Measurements from ENCODE around the gene CD4. TPM values are rescaled to one million over a fixed set of nuclear protein-coding genes. Genes with fewer than 3 reads are reported as not detected.

Gene CD4
- total RNA-seq, 4 donors from 2014 or later = 3.5 to 8.1 (median 3.9) TPM

DNA sequence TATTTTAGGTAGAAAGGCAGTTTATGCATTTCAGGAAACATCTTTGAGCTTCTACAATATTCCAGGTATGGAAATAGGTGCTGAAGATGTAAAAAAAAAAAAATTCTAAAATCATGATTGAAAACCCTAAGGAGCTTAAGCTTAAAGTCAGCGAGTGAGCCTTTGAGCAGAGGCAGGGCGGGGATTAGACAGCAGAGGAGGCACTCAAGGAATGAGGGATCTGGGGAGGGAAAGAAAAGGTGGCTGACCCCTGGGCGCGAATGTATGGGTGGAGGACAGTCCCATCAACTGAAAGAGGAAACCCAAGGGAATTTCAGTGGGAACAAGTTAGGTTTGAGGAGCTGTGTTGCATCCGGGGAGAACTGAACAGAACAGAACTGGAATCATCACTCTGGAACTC is 29.6 kb upstream of the CD4 start:
- Histone ChIP-seq H3K27me3 (no peaks in the 10 kb centered on the region), H3K27ac (no peak overlapping the region), H3K4me3 (replicated peaks in 1 of 3) (no peak overlapping the region), H3K9me3 (no peaks in the 10 kb centered on the region), H3K4me1 (peaks cover 3 to 13% of the 10 kb centered on the region in 2 donors), H3K36me3 (no peaks in the 10 kb centered on the region)
- no peak for DNase-seq
- 84 to 90% methylated on average over 5 of the region's 5 CpGs for WGBS, 2 donors
- intact Hi-C loops (cut with DNase I) = no loop called here
- TF ChIP-seq, protein P1, sequence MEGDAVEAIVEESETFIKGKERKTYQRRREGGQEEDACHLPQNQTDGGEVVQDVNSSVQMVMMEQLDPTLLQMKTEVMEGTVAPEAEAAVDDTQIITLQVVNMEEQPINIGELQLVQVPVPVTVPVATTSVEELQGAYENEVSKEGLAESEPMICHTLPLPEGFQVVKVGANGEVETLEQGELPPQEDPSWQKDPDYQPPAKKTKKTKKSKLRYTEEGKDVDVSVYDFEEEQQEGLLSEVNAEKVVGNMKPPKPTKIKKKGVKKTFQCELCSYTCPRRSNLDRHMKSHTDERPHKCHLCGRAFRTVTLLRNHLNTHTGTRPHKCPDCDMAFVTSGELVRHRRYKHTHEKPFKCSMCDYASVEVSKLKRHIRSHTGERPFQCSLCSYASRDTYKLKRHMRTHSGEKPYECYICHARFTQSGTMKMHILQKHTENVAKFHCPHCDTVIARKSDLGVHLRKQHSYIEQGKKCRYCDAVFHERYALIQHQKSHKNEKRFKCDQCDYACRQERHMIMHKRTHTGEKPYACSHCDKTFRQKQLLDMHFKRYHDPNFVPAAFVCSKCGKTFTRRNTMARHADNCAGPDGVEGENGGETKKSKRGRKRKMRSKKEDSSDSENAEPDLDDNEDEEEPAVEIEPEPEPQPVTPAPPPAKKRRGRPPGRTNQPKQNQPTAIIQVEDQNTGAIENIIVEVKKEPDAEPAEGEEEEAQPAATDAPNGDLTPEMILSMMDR (IDR thresholded peaks at IDR 0.05) = no peak
- TF ChIP-seq POLR2A (IDR thresholded peaks at IDR 0.05) = no peak

DNA sequence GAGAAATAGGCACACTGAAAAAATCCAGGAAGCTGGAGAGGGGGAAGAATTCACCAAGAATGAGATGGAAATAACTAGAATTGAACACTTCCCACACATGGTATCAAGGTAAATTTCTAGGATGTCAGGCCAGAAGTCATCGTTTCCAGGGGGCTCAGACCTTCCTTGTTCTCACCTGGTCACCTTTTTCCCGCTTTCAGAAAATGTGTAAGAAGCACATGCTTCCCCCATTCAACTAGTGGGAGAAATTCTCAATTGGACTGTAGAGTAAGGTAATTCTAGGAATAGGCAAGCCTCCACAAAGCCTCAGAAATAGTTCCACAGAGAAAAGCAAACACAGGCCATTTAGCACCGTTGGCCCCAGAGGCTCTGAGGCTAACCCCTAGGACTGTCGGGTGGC is 25.9 kb upstream of the CD4 start:
- WGBS, 2 donors = 69% methylated on average over 4 of the region's 4 CpGs
- Histone ChIP-seq H3K4me3 (replicated peaks in 1 of 3) (no peak overlapping the region), H3K27ac (peak overlapping the region; percentile 75 to 97 (median 94)), H3K27me3 (no peaks in the 10 kb centered on the region), H3K9me3 (no peaks in the 10 kb centered on the region), H3K36me3 (no peaks in the 10 kb centered on the region), H3K4me1 (peaks cover 21 to 27% of the 10 kb centered on the region in 2 donors)
- no peak for DNase-seq
- intact Hi-C loops (cut with DNase I) = no loop called here
- TF ChIP-seq POLR2A (IDR thresholded peaks at IDR 0.05) = no peak

DNA sequence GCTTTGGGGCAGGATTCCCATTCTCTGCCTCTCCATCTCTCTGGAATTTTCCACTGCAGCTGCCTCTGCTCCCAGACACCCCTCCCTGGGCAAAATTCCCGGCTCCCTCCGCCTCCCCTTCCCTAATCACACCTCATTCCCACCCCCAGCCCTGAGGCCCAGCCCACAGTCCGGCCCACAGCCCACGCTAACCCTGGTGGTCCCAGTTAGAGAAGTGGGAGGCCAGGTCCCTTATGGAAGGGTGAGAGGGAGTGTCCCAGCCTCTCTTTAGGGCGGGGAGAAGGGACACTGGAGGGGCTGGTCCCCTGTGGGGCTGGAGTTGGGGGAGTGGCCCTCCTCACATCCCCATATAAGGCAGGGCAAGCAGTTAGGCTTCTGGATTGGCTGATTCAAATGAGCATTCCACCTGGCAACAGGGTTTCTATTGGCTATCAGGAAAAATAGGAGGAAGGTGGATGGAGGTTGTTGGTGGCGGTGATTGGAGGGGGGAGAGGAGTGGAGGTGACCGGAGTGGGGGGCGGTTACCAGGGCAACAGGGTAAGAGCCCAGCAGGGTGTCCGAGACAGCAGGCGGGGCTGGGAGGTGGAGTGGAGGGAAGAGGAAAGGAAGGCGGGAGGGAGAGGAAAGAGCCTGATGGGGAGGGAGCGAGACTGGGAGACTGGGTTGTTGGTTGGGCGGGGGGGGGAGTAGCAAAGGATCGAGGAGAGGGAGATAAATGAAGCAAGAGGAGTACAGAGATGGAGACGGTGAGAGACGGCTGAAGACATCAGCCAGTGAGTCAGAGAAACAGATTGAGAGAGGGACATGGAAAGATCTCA is 25.1 kb upstream of the CD4 start:
- H3K36me3 ChIP-seq = no peaks in the 10 kb centered on the region
- peaks cover 26 to 34% of the 10 kb centered on the region in 2 donors for H3K4me1 ChIP-seq
- intact Hi-C loops (cut with DNase I) = no loop called here
- no peaks in the 10 kb centered on the region for H3K9me3 ChIP-seq
- peak overlapping the region in 1 of 3 donors; percentile 25 for H3K4me3 ChIP-seq (replicated peaks in 1 of 3)
- no peaks in the 10 kb centered on the region for H3K27me3 ChIP-seq
- TF ChIP-seq, protein P1 (IDR thresholded peaks at IDR 0.05) = no peak
- TF ChIP-seq POLR2A (IDR thresholded peaks at IDR 0.05) = peak in 1 of 2 donors; percentile 78
- peak overlapping the region; percentile 75 to 97 (median 94) for H3K27ac ChIP-seq
- peak; percentile 97 to 98 for DNase-seq
- 1 to 2% methylated on average over 16 of the region's 16 CpGs for WGBS, 2 donors

DNA sequence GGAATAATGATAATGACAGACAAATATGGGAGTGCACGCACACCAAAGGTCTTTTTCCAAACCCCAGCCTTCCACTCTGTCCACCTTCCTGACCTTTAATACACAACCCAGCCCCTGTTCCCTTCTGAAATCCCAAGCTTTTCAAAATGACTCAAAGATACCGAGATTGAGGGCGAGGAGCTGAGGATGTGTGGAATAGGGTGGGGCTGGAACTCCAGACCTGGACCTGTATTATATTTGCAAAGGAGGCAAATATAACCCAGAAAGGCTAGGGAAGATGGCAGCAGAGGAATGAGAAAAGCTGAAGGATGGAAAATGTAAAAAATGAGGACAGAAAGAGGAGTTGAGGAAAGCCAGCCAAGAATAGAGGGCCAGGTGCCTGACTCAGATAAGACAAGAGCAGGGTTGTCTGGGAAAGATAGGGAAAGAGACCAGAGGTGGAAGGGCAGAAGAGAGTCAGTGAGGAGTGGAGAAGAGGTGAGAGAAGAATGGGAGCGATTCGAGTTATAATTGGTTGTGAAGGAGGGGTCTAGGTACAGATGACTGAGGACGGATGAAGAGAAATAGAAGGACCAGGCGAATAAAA is 24.2 kb upstream of the CD4 start:
- DNase-seq = no peak
- 26 to 29% methylated on average over 7 of the region's 7 CpGs for WGBS, 2 donors
- TF ChIP-seq, protein P1 (IDR thresholded peaks at IDR 0.05) = no peak
- TF ChIP-seq POLR2A (IDR thresholded peaks at IDR 0.05) = no peak
- Histone ChIP-seq H3K9me3 (no peaks in the 10 kb centered on the region), H3K27me3 (no peaks in the 10 kb centered on the region), H3K27ac (peak overlapping the region; percentile 75 to 97 (median 94)), H3K36me3 (peaks cover 4 to 5% of the 10 kb centered on the region in 2 donors), H3K4me1 (peaks cover 26 to 40% of the 10 kb centered on the region in 2 donors), H3K4me3 (replicated peaks in 1 of 3) (peak overlapping the region in 1 of 3 donors; percentile 69)
- intact Hi-C loops (cut with DNase I) = no loop called here

- Histone ChIP-seq H3K27ac (peak within 1 kb of the TSS; percentile 75 to 97 (median 94)), H3K9me3 (no peaks in the 10 kb centered on the region), H3K27me3 (no peaks in the 10 kb centered on the region), H3K4me1 (peaks cover 26 to 40% of the 10 kb centered on the region in 2 donors), H3K36me3 (peaks cover 4 to 11% of the 10 kb centered on the region in 2 donors), H3K4me3 (replicated peaks in 1 of 3) (peak within 1 kb of the TSS; percentile 47 to 89 (median 69))
- DNase-seq = peak; percentile 76 to 82
- peak; percentile 58 to 91 for TF ChIP-seq POLR2A (IDR thresholded peaks at IDR 0.05)
- TF ChIP-seq, protein P1 (IDR thresholded peaks at IDR 0.05) = no peak
- 4 to 6% methylated on average over 25 to 28 of the region's 63 CpGs for WGBS, 2 donors
- intact Hi-C loops (cut with DNase I) = no loop called here
Measured at GRCh38 chr12:6765634-6766581, 23.4 kb upstream of the CD4 start, which contains the start of gene PTMS. Gene PTMS (plus strand): TSS chr12:6766363. CDS start chr12:6766706, 343 bp downstream.
